Ascending aorta (tissue), 2 donors: Measurements from ENCODE around the gene CADPS2. TPM values are rescaled to one million over a fixed set of nuclear protein-coding genes. Genes with fewer than 3 reads are reported as not detected.

Source experiments
- DNase-seq, 2 donors: peaks; one replicate each; pipeline ENCODE4 v3.0.0-alpha.2; 2019; ENCODE audit warnings: low spot score in 2 of 2
- H3K27ac ChIP-seq, 2 donors: fragments of 200-600 bp; sonication (generic); one replicate each; pipeline ENCODE4 v1.5.1; 2016 to 2017; ENCODE audit warnings: mild to moderate bottlenecking in 1 of 2
- H3K27me3 ChIP-seq: fragments of 200-600 bp; sonication (generic); one replicate; pipeline ENCODE4 v1.5.1; 2017
- H3K36me3 ChIP-seq, 2 donors: fragments of 200-600 bp; sonication (generic); one replicate each; pipeline ENCODE4 v1.5.1; 2016
- H3K4me1 ChIP-seq, 2 donors: fragments of 200-600 bp; sonication (generic); one replicate each; pipeline ENCODE4 v1.5.1; 2016 to 2017; ENCODE audit warnings: mild to moderate bottlenecking in 1 of 2
- H3K4me3 ChIP-seq, 2 donors: fragments of 200-600 bp; sonication (generic); one replicate each; pipeline ENCODE4 v1.5.1; 2016 to 2017; ENCODE audit warnings: mild to moderate bottlenecking in 1 of 2
- H3K9me3 ChIP-seq, 2 donors: fragments of 200-600 bp; sonication (generic); one replicate each; pipeline ENCODE4 v1.5.1; 2016
- CTCF ChIP-seq, 3 experiments: fragments of 200-600 bp in 2 of 3; fragments of 450-650 bp in 1 of 3; sonication (generic) in 2 of 3; IDR thresholded peaks; one replicate each; pipeline ENCODE4 v1.5.1; 2016 to 2019; ENCODE audit warnings: antibody characterized with exemption in 3 of 3, mild to moderate bottlenecking in 1 of 3, moderate library complexity in 1 of 3
- intact Hi-C: fragments of 100-400 bp; cut with DNase I; formaldehyde crosslinking; loops from one replicate; pipeline ENCODE4 v1.15.1; 2023
- total RNA-seq: library from RNA; depleted of rRNA; stranded (reverse); fragments of >200 nt; gene quantifications from one replicate; pipeline ENCODE4 v1.1.0, GENCODE V29; 2016

Gene CADPS2
- total RNA-seq, 1 donor from 2014 or later, result 31.8 TPM

- no peak for TF ChIP-seq CTCF (IDR thresholded peaks at IDR 0.05)
- no peak for DNase-seq
Measured at GRCh38 chr7:122383934-122384333, 502.3 kb downstream of the CADPS2 start.

GRCh38 chr7:122380992-122381391 is 505.3 kb downstream of the CADPS2 start:
- no peak for TF ChIP-seq CTCF (IDR thresholded peaks at IDR 0.05)
- no peak overlapping the region for H3K4me3 ChIP-seq
- DNase-seq, result no peak
- H3K9me3 ChIP-seq, result no peaks in the 10 kb centered on the region
- no peaks in the 10 kb centered on the region for H3K27me3 ChIP-seq
- intact Hi-C loops, result no loop called here
- no peaks in the 10 kb centered on the region for H3K4me1 ChIP-seq
- no peaks in the 10 kb centered on the region for H3K36me3 ChIP-seq
- H3K27ac ChIP-seq, result no peak overlapping the region

More at GRCh38 chr7:122383934-122384333, 502.3 kb downstream of the CADPS2 start:
- Histone ChIP-seq H3K27ac (no peak overlapping the region), H3K36me3 (no peaks in the 10 kb centered on the region), H3K27me3 (no peaks in the 10 kb centered on the region), H3K4me1 (no peaks in the 10 kb centered on the region), H3K9me3 (no peaks in the 10 kb centered on the region), H3K4me3 (no peak overlapping the region)
- intact Hi-C loops, result no loop called here

GRCh38 chr7:122379491-122379890 is 506.8 kb downstream of the CADPS2 start:
- TF ChIP-seq CTCF (IDR thresholded peaks at IDR 0.05), result no peak
- Histone ChIP-seq H3K9me3 (no peaks in the 10 kb centered on the region), H3K4me3 (no peak overlapping the region), H3K36me3 (no peaks in the 10 kb centered on the region), H3K27me3 (no peaks in the 10 kb centered on the region), H3K4me1 (no peaks in the 10 kb centered on the region), H3K27ac (no peak overlapping the region)
- intact Hi-C loops, result no loop called here
- DNase-seq, result no peak

GRCh38 chr7:122369756-122370155 is 516.5 kb downstream of the CADPS2 start:
- Histone ChIP-seq H3K9me3 (no peaks in the 10 kb centered on the region), H3K4me1 (no peaks in the 10 kb centered on the region), H3K4me3 (no peak overlapping the region), H3K36me3 (no peaks in the 10 kb centered on the region), H3K27me3 (no peaks in the 10 kb centered on the region), H3K27ac (no peak overlapping the region)
- DNase-seq, result no peak
- intact Hi-C loops, result no loop called here
- no peak for TF ChIP-seq CTCF (IDR thresholded peaks at IDR 0.05)

GRCh38 chr7:122364761-122365280 is 521.4 kb downstream of the CADPS2 start:
- Histone ChIP-seq H3K27me3 (no peaks in the 10 kb centered on the region), H3K4me1 (no peaks in the 10 kb centered on the region), H3K36me3 (no peaks in the 10 kb centered on the region), H3K9me3 (no peaks in the 10 kb centered on the region), H3K27ac (no peak overlapping the region), H3K4me3 (no peak overlapping the region)
- TF ChIP-seq CTCF (IDR thresholded peaks at IDR 0.05), result no peak
- intact Hi-C loops, result no loop called here
- no peak for DNase-seq

- H3K9me3 ChIP-seq, result no peaks in the 10 kb centered on the region
- no peaks in the 10 kb centered on the region for H3K27me3 ChIP-seq
- no peaks in the 10 kb centered on the region for H3K4me1 ChIP-seq
- no peak for TF ChIP-seq CTCF (IDR thresholded peaks at IDR 0.05)
- no peak overlapping the region for H3K27ac ChIP-seq
- intact Hi-C loops, result no loop called here
- H3K4me3 ChIP-seq, result no peak overlapping the region
- DNase-seq, result no peak
- no peaks in the 10 kb centered on the region for H3K36me3 ChIP-seq
Measured at GRCh38 chr7:122363144-122363543, 523.1 kb downstream of the CADPS2 start.
